ENCODE data around the gene PRKACA. TPM values are rescaled to one million over a fixed set of nuclear protein-coding genes. Genes with fewer than 3 reads are reported as not detected.
A peak's percentile ranks its signal among the peaks of the same experiment; 100 is the strongest.

The PRKACA gene
- polyA plus RNA-seq, 1 experiment = 17.9 TPM

DNA sequence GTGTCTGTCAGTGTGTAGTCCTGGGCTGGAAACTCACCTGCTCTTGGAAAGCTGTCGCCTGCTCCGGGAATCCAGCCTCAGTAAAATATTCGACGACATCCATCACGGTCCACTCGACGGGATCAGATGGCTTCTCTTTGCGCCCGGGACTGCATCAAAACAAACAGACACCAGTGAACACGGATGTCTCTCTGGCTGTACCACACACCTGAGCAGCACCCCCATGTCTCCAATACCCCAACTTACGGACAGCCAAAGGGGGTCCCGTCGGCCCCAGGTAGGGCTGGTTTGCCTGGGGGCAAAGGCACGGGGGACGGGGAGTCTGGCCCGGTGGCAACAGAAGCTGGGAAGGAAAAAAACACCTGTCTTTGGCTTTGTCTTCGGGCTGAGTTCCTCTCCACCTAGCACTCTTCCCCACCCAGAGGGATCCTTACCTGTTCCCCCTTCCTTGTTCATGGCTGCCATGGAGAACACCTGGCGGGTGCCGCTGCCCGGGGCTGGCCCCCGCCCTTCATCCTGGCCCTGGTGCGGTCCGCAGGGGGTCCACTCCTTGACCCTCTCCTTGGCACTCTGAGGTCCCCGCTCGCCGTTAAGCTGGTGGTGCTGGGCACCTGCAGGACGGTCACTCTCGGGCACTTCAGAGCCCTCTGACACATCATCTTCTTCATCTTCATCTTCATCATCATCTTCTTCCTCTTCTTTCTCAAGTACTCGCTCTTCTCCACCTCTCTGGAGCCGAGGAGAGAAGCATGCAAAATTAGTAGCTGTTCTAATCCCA lies 28.7 kb downstream of the PRKACA start:
- CTCF ChIA-PET = no interaction called here

GRCh38 chr19:14086098-14086497 lies 31.5 kb downstream of the PRKACA start:
- POLR2A ChIA-PET = no interaction called here
- CTCF ChIA-PET = no interaction called here
- no peak for TF ChIP-seq CTCF (IDR thresholded peaks at IDR 0.05; ENCODE audit: low read depth, low read length)
- H3K27me3 ChIP-seq (ENCODE audit: control insufficient read depth, insufficient read depth, low read length) = no peaks in the 10 kb centered on the region
- H3K4me3 ChIP-seq (ENCODE audit: low read depth, low read length) = no peak overlapping the region
- H3K27ac ChIP-seq (ENCODE audit: low read depth, low read length) = no peak overlapping the region
- no peaks in the 10 kb centered on the region; the same call in 1 of the 2 replicates for H3K9me3 ChIP-seq (ENCODE audit: control insufficient read depth, insufficient read depth, low read length)
- no peak for DNase-seq (ENCODE audit: low read depth, low spot score)

More for the DNA sequence above, 28.7 kb downstream of the PRKACA start:
- Histone ChIP-seq H3K4me3 (ENCODE audit: low read depth, low read length) (peak overlapping the region; percentile 77), H3K9me3 (ENCODE audit: control insufficient read depth, insufficient read depth, low read length) (peaks cover 8% of the 10 kb centered on the region; the same call in 1 of the 2 replicates), H3K27ac (ENCODE audit: low read depth, low read length) (no peak overlapping the region), H3K27me3 (ENCODE audit: control insufficient read depth, insufficient read depth, low read length) (no peaks in the 10 kb centered on the region)
- DNase-seq (ENCODE audit: low read depth, low spot score) = no peak
- POLR2A ChIA-PET = no interaction called here
- TF ChIP-seq CTCF (IDR thresholded peaks at IDR 0.05; ENCODE audit: low read depth, low read length) = no peak

- CTCF ChIA-PET = no interaction called here
Measured at GRCh38 chr19:14085309-14085995, 32.1 kb downstream of the PRKACA start, which contains the start of gene C19orf67. C19orf67 (minus strand) TSS chr19:14085783; CDS start chr19:14085627, 156 bp downstream.

DNA sequence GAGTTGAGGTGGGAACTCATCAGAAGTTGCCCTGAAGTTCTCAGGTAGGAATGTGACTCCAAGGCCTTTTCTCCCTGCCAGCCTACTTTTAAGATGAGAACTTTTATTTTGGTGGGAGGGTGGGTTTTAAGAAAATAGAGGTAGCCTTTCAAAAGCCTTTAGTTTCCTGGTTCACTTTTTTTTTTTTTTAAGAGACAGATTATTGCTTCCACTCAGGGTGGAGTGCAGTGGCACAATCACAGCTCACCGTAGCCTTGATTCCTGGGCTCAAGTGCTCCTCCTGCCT lies 34.9 kb downstream of the PRKACA start:
- Histone ChIP-seq H3K27ac (ENCODE audit: low read depth, low read length) (no peak overlapping the region), H3K4me3 (ENCODE audit: low read depth, low read length) (no peak overlapping the region), H3K9me3 (ENCODE audit: control insufficient read depth, insufficient read depth, low read length) (no peaks in the 10 kb centered on the region; the same call in 1 of the 2 replicates), H3K27me3 (ENCODE audit: control insufficient read depth, insufficient read depth, low read length) (no peaks in the 10 kb centered on the region)
- DNase-seq (ENCODE audit: low read depth, low spot score) = no peak
- CTCF ChIA-PET = interaction anchor here (1.3 to 1.7 kb wide), 3 partner anchors 54 to 265 kb away, joined by 3 to 5 read pairs (median 4); partner anchors contain the start of gene ASF1B
- POLR2A ChIA-PET = interaction anchor here (1.0 kb wide), 1 partner anchor 153 kb away, joined by 3 read pairs; no protein-coding TSS in a partner anchor
- no peak for TF ChIP-seq CTCF (IDR thresholded peaks at IDR 0.05; ENCODE audit: low read depth, low read length)

More at GRCh38 chr19:14085309-14085995, 32.1 kb downstream of the PRKACA start, which contains the start of gene C19orf67:
- POLR2A ChIA-PET = no interaction called here
- Histone ChIP-seq H3K27ac (ENCODE audit: low read depth, low read length) (no peak within 1 kb of the TSS), H3K9me3 (ENCODE audit: control insufficient read depth, insufficient read depth, low read length) (no peaks in the 10 kb centered on the region; the same call in 1 of the 2 replicates), H3K4me3 (ENCODE audit: low read depth, low read length) (no peak within 1 kb of the TSS), H3K27me3 (ENCODE audit: control insufficient read depth, insufficient read depth, low read length) (no peaks in the 10 kb centered on the region)
- no peak for DNase-seq (ENCODE audit: low read depth, low spot score)
- no peak for TF ChIP-seq CTCF (IDR thresholded peaks at IDR 0.05; ENCODE audit: low read depth, low read length)
